CD1c-positive myeloid dendritic cell (primary cell): ENCODE data around the gene CTNND2.

Experiments used
- DNase-seq: peaks from one replicate; pipeline ENCODE4 v3.0.0-alpha.2; 2016; ENCODE audit errors: extremely low spot score

The CTNND2 gene

DNA sequence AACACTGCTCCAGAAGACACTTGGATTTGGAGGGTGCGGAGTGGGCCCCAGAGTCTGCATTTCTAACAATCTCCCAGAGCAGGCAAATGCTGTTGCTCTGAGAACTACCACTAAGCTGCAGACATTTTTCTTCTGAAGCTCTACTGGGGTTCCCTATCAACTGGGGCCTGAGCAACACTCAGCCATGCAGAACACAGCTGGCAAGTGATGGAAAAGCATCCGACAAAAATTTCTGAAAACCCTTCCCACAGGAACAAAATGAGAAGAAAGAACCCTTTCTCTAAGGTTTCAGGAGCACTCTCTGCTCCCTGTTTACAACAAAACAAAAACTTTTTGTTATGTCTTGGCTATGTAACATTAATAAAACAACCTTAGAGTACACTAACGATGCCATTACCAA is 516.9 kb downstream of the CTNND2 start:
- DNase-seq, result no peak

DNA sequence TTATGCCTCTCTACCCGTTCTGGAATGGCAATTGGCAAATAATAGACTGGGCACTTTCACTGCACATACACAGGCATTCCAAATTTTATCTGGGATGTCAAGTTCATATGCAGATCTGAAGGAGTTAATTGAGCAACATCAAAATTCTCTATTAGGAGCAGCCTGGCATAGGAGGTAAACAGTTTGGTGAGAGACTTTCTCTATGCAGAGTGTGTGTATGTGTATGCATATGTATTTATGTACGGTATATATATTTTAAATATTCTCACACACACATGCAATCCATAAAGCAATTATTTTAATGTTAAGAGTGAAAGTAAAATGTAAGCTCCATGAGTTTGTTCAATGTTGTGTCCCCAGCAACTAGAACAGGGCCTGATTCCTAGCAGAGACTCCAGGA is 517.8 kb downstream of the CTNND2 start:
- DNase-seq, result no peak

DNA sequence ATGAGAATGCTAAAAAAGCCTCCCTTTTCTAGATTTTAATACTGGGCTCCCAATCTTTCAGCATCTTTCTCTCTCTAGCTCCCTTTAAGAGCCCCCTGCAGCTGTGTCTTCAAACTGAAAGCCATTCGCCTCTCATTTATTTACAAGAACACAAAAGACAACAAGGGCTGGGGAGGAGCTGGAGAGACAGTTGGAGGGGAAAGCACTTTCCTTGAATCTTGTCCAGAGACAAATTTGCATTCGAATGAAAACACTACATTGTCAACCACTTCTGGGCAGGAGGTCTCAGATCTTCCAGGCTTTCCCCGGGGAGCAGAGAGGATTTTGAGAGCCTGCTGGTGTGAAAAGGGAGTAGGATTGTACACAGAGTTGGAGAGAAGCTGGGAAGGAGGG is 518.3 kb downstream of the CTNND2 start:
- no peak for DNase-seq

DNA sequence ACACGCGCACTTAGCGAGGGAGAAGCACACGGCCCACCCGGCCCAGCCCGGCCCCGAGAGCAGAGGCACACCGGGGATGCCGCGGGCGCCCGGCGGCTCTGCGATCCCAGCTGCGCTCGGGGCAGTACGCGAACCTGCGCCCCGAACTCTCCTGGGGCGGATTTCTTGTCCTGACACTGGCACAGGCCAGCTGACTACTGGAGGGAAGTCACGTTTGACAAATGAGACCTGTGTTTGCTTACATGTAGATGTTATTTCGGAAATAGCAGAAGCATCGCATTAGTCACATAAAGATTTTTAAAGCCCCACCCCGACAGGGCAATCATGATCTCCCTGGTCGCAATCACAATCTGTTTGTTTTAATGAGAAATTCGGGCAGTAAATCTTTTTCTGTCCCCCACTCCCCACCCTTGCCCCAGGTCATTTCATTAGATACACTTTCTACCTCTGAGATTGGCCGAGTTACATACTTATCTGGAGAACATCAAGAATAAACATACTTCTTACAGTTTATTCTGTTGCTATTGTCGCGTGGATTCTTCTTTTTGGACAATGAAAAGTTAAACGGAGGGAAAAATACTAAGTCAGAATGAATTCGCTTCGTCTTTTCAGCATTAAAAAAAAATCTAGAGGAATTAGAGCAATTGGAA is 518.9 kb downstream of the CTNND2 start:
- DNase-seq, result no peak

DNA sequence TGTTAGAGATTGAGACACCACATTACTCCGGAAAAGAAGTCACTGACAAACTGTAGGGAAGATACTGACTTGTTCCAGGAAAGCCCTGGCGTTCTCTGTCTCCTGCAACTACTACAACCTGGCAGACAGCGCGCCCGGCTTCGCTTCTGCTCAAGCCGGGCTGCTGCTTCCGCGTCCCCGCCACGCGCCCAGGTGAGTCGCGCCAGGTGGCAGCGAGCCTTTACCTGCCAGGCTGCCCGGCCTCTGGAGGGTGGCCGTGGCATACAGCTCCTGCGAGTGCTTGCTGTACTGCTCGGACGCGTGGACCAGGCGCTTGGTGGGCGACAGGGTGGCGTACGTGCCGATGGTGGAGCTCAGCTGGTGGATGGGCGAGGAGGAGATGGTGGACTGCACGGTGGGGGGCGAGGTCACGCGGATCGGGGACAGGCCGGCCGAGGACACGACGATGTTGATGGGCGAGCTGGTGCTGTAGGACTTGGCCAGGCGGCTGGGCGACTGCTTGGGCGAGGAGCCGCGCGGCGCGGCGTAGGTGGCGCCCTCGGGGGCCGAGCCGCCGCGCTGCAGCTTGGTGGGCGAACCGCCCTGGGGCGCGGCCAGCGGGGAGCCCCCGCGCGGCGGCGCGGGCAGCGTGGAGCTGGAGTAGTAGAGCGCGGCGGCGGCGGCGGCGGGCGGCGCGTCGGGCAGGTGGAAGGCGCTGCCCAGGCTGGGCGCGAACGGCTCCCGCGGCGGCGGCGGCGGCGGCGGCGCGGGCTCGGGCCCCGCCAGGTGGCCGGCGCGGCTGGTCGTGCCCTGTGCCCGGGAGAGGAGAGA is 519.6 kb downstream of the CTNND2 start:
- no peak for DNase-seq

DNA sequence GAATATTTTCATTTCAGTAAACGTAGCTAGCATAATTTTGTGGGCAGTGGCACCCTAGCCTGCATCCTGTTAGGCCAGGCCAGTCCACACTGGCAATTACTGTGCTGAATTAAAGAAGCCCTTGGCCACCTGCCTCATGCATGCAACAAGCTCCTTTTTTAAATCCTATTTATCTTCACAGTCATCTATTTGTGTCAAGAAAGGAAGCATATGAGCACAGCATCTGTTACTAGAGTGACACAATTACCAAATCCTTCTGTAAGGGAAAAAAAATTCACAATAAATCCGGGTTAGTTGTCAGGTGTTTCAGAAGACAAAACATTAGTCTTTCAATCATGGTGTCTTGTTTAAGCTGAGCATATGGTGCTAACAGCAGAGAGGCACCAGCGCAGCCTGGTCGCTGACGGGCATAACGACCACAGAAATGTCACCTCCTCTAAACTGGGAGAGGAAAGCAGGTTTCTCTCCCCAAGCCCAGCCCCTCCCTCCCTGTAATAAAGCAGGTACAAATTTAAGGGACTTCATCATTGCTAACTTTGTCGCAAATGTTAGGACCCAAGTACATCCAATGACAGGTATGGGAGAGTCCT is 520.6 kb downstream of the CTNND2 start:
- no peak for DNase-seq

DNA sequence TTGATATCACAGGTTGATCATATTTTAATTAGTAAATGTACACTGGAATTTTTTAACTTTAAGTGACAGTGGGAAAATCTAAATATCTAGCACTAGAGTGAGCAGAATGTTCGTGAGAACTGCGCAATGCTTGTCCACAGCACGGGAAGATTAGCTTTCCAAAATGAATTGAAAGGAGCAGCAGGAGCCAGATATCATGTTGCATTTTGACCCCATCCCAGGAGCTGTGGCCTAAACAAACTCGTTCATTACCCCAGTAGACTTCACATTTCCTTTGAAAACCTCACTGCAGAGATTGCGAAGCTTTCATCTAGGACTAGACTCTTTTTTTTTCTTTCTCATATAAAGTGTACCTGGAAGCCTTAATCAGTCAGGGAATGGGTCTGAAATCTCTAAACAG is 525.8 kb downstream of the CTNND2 start:
- DNase-seq, result no peak

DNA sequence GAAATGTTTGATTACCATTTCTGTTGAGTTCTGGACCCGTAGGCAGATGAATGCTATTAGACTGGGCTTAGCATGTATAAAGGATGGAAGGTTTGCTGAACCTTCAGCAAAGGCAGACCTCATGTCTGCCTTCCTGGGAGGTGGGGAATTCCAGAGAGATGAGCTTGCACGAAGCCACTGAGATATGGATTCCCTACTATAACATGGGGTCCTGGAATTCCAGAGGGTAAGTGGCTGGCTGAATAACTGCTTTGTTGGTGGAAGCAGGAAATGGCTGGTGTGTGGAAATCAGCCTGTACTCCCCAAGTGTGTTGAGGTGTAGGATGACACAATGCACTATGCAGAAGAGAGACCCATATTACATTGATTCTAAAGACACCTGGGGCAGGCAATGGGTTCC is 526.4 kb downstream of the CTNND2 start:
- no peak for DNase-seq

DNA sequence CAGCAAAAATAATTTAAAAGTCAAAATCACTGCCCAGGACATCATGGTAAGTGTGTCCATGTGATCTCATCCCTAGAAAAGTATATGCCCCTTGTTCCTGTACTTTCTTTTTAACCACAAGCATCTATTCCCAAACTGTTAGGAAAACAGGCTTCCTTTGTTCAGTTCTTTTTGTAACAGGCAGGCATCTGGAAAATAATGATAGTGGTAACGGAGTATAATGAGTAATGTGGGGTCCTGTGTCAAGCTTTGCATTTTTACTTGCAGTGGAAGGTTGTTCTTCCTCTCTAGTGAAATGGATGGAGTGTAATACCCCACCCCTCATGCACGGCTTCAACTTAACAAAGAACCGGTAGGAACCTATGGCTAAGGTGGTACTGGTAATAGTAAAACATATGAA is 532.1 kb downstream of the CTNND2 start:
- DNase-seq, result no peak

DNA sequence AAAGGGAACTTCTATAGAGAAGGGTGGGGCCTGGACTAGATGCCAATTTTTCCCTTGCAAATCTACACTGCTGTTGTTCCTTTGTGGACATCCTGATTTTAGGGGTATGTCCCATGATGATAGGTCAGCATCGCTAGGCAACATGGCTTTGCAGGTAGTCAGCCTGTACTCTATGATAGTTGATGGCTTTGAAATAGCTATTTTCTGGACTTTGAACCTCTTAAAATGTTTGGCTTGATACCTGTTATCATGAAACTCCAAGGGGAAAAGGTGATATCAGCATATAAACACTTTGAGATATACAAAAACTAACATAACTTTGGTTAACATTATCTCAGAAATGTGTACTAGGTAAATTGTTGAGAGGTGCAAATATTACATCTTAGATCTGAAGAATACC is 533.2 kb downstream of the CTNND2 start:
- no peak for DNase-seq

DNA sequence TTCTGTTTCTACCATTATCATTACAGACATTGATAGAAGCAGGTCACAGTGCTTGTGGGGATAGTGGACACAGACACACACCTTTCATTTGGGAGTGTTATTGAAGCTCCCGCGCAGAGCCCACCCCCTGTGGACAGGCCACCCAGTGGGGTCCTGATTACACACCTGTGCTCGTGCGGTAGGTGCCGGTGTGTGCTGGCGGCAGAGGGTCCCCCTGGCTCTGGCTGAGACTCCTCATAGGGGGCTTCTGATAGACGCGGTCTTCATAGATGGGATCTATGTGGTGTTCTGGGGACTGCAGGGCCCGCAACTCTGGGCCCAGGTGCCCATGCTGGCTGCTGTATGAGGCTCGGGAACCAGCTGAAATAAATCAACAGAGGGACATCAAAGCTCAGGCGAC is 539.7 kb downstream of the CTNND2 start:
- DNase-seq, result no peak

DNA sequence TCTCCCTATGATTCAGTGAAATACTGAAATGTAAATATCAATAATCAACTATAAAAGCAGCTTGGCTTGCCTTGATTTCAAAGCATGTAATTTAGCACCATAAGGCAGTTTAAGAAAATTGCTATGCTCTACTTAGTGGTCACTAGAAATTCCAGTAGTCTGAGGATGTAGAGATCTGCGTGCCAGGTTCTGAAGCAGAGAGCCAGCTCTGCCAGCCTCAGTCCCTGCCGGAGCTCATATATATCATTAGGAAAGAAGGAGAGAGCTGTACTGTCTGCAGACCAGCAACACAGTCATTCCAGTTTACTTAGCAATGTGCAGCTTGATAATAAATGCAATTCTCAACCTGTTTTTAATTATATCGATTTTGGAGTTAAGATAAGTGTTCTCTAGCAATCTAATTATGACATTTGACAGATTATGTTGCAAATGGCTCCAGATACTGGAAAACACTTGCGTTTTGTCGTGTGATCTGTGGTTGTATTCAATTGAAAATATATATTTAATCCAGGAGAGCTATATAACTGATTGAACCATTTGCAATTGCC is 540.5 kb downstream of the CTNND2 start:
- no peak for DNase-seq

DNA sequence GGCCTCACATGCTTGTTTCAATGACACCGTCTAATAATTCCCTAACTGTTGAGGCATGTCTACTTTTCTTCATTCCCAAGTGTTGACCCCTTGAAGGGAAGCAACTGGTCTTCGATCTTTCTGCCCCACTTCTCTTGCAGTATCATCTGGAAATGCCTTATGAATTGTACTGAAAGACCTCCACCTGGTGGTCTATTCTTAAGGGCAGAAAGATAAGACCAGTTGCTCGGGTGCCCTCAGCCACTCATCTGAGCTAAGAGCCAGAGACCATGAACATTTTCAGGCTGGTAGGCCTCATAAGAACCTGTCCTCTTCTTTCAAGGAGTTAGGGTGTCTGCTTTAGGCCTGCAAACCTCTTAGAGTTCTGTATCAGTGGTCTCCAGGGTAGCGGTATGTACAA is 542.5 kb downstream of the CTNND2 start:
- DNase-seq, result no peak

DNA sequence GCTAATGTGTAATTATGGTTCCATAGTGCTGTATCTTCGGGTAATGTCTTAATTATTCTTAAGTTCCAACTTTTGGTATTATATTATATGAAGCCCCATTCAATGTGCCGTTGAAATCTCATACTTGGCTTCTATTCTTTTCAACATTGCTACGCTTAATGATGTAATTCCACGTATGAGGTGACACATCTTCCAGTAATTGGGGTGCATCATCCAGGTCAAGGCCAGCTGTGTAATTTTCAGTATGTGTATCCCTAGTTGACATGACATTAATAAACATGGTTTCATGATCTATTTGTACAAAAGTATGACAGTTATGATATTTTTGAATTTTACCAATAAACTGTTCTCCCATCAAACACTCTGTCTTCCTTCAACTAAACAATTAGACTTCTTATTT is 546.3 kb downstream of the CTNND2 start:
- no peak for DNase-seq

DNA sequence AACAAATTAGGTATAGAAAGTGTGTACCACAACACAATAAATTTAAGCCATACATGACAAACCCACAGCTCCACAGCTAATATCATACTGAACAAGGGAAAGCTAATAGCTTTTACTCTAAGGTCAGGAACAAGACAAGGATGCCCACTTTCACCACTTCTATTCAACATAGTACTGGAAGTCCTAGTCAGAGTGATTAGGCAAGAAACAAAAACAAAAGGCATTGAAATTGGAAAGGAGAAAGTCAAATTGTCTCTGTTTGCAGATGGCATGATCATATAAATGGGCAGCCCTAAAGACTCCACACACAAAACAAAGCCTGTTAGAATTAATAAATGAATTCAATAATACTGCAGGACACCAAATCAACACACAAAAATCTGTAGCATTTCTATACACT is 548.8 kb downstream of the CTNND2 start:
- no peak for DNase-seq

DNA sequence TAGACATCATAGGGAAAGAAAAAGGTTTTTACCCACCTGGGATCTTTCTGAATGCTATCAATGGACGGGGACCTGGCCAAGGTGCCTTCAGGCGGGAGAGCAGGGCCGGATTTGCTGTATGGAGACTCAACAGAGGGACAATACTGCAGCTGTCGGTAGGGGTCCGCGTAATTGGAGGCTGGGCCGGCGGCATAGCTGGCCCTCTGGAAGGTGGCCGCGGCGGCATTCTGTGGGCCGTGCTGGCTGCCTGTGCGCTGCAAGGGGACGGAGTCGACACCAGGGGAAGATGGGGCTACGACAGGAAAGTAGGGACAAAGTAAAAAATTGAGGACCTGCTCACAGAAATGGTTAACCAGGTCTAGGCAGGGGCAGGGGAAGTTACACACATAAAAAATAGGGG is 557.9 kb downstream of the CTNND2 start:
- DNase-seq, result no peak

DNA sequence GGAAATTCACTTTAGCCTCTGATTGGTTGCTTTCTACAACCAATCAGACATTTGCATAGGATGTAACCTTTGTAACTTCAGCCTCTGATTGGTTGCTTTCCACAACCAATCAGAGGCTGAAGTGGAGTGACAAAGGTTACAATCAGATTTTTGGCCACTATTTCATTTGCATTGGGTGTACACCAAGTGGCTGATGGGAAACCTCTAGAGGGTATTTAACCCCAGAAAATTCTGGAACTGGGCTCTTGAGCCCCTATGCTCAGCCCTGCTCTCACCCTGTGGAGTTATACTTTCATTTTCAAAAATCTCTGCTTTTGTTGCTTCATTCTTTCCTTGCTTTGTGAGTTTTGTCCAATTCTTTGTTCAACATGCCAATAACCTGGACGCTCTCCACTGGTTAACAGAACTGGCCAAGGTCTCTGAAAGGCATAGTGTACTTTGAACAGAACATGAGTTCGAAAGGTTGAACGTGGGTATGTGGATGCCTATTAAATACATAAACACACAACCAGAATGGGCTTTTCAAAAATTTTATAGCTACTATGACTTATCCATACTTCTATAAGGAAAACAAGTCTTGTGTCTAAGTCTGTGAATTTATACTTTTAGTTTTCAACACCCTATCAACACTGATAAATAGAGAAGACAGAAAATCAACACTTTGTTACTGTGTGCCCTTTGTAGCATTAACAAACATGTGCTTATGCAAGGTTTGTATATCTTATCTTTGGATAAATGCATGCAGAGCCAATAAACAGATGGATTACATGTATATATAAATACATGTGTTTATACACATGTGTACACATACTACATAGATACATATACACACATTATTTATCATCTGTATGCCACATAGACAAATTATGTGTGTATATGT is 568.1 kb downstream of the CTNND2 start:
- DNase-seq, result no peak

DNA sequence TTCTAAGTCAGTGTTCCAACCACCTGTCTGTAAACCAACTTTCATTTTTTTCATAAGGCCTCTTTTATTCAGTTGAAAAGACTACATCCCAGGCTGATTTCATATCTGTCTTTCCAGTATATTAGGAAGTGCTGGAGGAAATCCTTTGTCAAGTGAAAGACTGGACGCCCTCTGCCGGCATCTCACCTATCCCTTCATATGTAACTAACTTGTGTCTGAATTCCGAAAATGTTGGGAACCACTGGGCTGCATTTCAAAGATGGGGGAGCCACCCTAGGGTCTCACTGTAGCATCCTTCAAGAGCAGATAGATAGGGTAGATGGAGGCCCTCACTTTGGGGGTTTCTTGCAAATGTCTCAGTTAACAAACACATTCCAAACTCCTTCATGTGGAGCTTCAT is 569.8 kb downstream of the CTNND2 start:
- no peak for DNase-seq

DNA sequence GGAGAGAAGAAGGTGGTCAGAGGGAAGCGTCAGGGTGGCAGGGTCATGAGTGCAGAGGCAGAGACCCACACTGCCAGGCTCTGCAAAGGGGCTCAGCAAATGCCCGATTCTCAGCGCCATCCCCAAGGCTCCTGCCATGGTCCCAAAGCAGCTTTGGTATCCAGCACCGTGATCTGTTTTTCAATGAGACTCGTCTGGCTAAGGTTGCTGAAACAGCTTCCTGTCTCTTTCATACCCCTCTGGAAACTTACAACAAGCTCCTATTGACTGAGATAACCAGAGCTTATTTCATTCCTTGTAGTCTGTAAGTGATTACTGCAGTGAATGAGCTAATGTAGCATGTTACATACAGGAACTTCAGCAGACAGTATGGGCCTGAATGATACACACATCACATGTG is 574.6 kb downstream of the CTNND2 start:
- no peak for DNase-seq

DNA sequence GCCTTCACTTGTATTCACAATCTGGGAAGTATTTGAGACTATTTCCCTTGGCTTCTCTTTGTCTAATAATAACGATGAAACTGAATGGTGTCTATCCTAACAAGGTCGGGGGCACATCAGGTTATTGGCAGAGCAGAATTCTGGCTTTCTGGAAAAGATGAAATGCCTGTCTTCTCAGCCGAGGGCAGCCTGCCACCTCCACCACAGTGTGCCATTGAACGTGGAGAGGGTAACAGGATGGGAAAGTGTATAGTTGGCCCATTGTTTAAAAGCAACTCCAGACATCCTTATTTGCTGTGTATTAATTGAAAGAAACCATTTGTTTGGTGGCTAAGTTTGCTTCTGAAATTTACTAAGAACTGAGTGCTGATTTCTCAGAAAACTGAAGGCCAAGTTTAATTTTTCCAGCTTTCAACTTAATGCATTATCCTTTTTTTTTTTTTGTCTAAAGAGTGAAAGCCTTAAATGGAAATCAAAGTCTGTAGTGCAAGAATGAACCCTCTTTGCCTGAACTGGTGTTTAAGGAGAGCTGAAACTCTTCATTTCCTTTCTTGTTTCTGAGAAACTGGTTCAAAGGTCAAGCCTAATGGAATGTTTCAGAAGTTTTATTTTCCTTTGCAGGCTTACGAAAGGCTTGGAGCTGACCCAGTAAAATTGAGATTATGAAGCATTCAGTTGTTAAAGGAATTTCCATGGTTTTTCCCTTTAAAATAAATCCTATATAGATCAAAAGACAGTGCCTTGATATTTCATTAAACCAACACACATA is 579.5 kb downstream of the CTNND2 start:
- no peak for DNase-seq

DNA sequence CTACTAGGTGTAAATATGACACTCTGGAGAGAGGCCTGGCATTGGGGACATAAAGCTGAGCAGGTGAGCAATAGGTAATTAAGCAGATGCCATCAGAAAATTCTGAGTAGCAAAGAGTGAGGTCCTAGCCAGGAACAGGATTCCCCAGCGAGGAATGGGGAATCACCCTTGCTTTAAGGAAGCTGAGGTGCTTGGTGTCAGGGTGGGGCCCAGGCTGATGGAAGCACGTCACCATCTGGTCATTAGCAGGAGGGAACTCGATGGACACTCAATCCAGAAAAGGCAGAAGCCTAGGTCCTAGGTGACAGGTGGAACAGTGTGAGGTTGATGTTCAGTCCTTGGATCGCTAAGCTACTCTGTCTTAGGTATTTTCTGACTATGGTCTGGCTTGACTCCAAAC is 580.5 kb downstream of the CTNND2 start:
- DNase-seq, result peak; percentile 17
